GM18519 (cell line): ENCODE results near the gene KCNJ4.

Experiments
- ATAC-seq: cut with Tn5 transposase; IDR thresholded peaks from one replicate; pipeline ENCODE4 v1.9.1; 2021; ENCODE audit warnings: mild to moderate bottlenecking, moderate library complexity; ENCODE audit not compliant: unreplicated experiment, low FRiP score

KCNJ4 gene

GRCh38 chr22:38455076-38455529 is at the start of gene KCNJ4:
TSS of gene KCNJ4 (minus strand) at chr22:38455199. CDS start at chr22:38428132, 27,067 bp downstream.
- no peak for ATAC-seq

GRCh38 chr22:38503021-38503420 is 48.0 kb upstream of the KCNJ4 start:
- ATAC-seq = no peak

- ATAC-seq = no peak
Observed at GRCh38 chr22:38501797-38502672, 47.0 kb upstream of the KCNJ4 start.

GRCh38 chr22:38497869-38498268 is 42.9 kb upstream of the KCNJ4 start:
- ATAC-seq = no peak

- ATAC-seq = no peak
Observed at GRCh38 chr22:38494939-38495338, 39.9 kb upstream of the KCNJ4 start.

GRCh38 chr22:38494498-38494897 is 39.5 kb upstream of the KCNJ4 start:
- ATAC-seq = no peak

GRCh38 chr22:38491707-38492348 is 36.8 kb upstream of the KCNJ4 start:
- no peak for ATAC-seq

GRCh38 chr22:38490915-38491314 is 35.9 kb upstream of the KCNJ4 start:
- no peak for ATAC-seq

- no peak for ATAC-seq
Observed at GRCh38 chr22:38490475-38490874, 35.5 kb upstream of the KCNJ4 start.

GRCh38 chr22:38489561-38490145 is 34.7 kb upstream of the KCNJ4 start:
- no peak for ATAC-seq

GRCh38 chr22:38489142-38489541 is 34.1 kb upstream of the KCNJ4 start:
- ATAC-seq = no peak

- no peak for ATAC-seq
Observed at GRCh38 chr22:38487946-38488345, 32.9 kb upstream of the KCNJ4 start.

- ATAC-seq = no peak
Observed at GRCh38 chr22:38485783-38486182, 30.8 kb upstream of the KCNJ4 start.

- no peak for ATAC-seq
Observed at GRCh38 chr22:38484244-38484643, 29.2 kb upstream of the KCNJ4 start.

GRCh38 chr22:38482662-38483308 is 27.8 kb upstream of the KCNJ4 start:
- no peak for ATAC-seq

- no peak for ATAC-seq
Observed at GRCh38 chr22:38481871-38482332, 26.9 kb upstream of the KCNJ4 start.

GRCh38 chr22:38481162-38481870 is 26.3 kb upstream of the KCNJ4 start:
- ATAC-seq = no peak

GRCh38 chr22:38479096-38479837 is 24.3 kb upstream of the KCNJ4 start:
- no peak for ATAC-seq

- ATAC-seq = no peak
Observed at GRCh38 chr22:38477585-38477984, 22.6 kb upstream of the KCNJ4 start.
